ENCODE measurements around the gene SRC. TPM values are rescaled to one million over a fixed set of nuclear protein-coding genes. Genes with fewer than 3 reads are reported as not detected.

Gene SRC
- total and polyA plus RNA-seq, 8 donors, result 37.4 to 93.0 (median 71.5) TPM

- Histone ChIP-seq H3K4me3 (no peak overlapping the region), H3K9me3 (no peaks in the 10 kb centered on the region), H3K27me3 (no peaks in the 10 kb centered on the region), H3K27ac (no peak overlapping the region), H3K36me3 (peaks cover 0 to 30% of the 10 kb centered on the region in 2 donors), H3K4me1 (peaks cover 18 to 31% of the 10 kb centered on the region in 2 donors)
- no peak for TF ChIP-seq CTCF (IDR thresholded peaks at IDR 0.05)
- ATAC-seq (no peak), DNase-seq (peak in 1 of 4 donors; percentile 7)
- intact Hi-C loops (cut with DNase I), result no loop called here
Measured at GRCh38 chr20:37317316-37317715, 28.6 kb upstream of the SRC start.

- TF ChIP-seq CTCF (IDR thresholded peaks at IDR 0.05), result no peak
- intact Hi-C loops (cut with DNase I), result no loop called here
- ATAC-seq (no peak), DNase-seq (peak in 1 of 4 donors; percentile 20)
- Histone ChIP-seq H3K36me3 (peaks cover 0 to 27% of the 10 kb centered on the region in 2 donors), H3K27ac (no peak overlapping the region), H3K27me3 (no peaks in the 10 kb centered on the region), H3K4me1 (peaks cover 14 to 23% of the 10 kb centered on the region in 2 donors), H3K4me3 (no peak overlapping the region), H3K9me3 (no peaks in the 10 kb centered on the region)
Measured at GRCh38 chr20:37317994-37318640, 27.8 kb upstream of the SRC start.

- intact Hi-C loops (cut with DNase I), result no loop called here
- DNase-seq, result peak in 1 of 4 donors; percentile 10
Measured at GRCh38 chr20:37319151-37319671, 26.7 kb upstream of the SRC start.

GRCh38 chr20:37323985-37324384, 22.0 kb upstream of the SRC start:
- Histone ChIP-seq H3K36me3 (no peaks in the 10 kb centered on the region), H3K27ac (no peak overlapping the region), H3K4me3 (no peak overlapping the region), H3K9me3 (no peaks in the 10 kb centered on the region), H3K27me3 (no peaks in the 10 kb centered on the region), H3K4me1 (no peaks in the 10 kb centered on the region)
- ATAC-seq (no peak), DNase-seq (no peak)
- intact Hi-C loops (cut with DNase I), result no loop called here
- no peak for TF ChIP-seq CTCF (IDR thresholded peaks at IDR 0.05)

More at GRCh38 chr20:37319151-37319671, 26.7 kb upstream of the SRC start:
- H3K4me3 ChIP-seq, result no peak overlapping the region
- H3K27ac ChIP-seq, result no peak overlapping the region
- ATAC-seq, result no peak
- no peaks in the 10 kb centered on the region for H3K9me3 ChIP-seq
- peaks cover 0 to 27% of the 10 kb centered on the region in 2 donors for H3K36me3 ChIP-seq
- H3K27me3 ChIP-seq, result no peaks in the 10 kb centered on the region
- no peak for TF ChIP-seq CTCF (IDR thresholded peaks at IDR 0.05)
- H3K4me1 ChIP-seq, result peaks cover 3 to 20% of the 10 kb centered on the region in 2 donors

GRCh38 chr20:37325206-37325605, 20.7 kb upstream of the SRC start:
- no peak overlapping the region for H3K4me3 ChIP-seq
- intact Hi-C loops (cut with DNase I), result no loop called here
- no peak overlapping the region for H3K27ac ChIP-seq
- ATAC-seq (no peak), DNase-seq (peak in 1 of 4 donors; percentile 5)
- H3K4me1 ChIP-seq, result no peaks in the 10 kb centered on the region
- TF ChIP-seq CTCF (IDR thresholded peaks at IDR 0.05), result no peak
- no peaks in the 10 kb centered on the region for H3K27me3 ChIP-seq
- no peaks in the 10 kb centered on the region for H3K36me3 ChIP-seq
- no peaks in the 10 kb centered on the region for H3K9me3 ChIP-seq
